Measurements from ENCODE around the gene CEMIP.

Gene CEMIP

GRCh38 chr15:80788536-80788935, 9.4 kb downstream of the CEMIP start:
- no peak for DNase-seq

- no peak for DNase-seq
Measured at GRCh38 chr15:80789296-80789695, 10.1 kb downstream of the CEMIP start.

DNA sequence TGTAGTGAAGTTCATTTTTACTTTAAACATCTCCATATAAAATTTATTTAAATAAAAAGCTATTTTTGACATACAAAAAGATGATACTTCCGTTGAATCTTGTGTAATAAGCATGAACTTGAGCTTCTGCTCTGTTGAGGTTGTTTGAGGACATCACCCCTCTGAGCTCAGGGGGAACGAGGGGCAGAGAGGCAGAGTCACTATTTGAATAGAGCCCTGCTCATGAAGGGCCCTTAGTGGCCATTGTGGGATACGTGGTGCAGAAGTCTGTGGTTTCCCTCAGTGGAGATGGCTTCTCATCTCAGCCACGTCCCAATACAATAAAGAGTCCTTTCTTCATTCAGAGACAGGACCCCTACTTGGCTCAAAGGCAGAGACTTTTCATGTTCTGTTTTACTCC, 10.6 kb downstream of the CEMIP start:
- no peak for DNase-seq

DNA sequence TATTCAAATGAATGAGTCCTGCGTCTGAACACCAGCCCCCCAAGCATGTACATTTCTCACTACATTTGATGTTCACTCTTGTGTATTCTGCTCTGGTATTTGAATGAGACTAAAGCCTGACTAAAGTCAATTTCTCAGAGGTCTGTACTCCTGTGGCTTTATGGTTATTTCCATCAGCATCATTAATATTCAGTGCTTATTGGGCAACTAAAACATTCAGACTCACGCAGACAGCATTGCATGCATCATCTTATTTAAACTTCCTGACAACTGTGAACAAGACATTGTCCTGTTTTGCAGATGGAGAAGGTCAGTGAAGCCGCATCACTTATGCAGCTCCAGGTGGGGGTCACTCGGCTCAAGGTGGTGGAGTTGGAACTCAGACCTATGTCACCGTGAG, 11.1 kb downstream of the CEMIP start:
- no peak for DNase-seq

DNA sequence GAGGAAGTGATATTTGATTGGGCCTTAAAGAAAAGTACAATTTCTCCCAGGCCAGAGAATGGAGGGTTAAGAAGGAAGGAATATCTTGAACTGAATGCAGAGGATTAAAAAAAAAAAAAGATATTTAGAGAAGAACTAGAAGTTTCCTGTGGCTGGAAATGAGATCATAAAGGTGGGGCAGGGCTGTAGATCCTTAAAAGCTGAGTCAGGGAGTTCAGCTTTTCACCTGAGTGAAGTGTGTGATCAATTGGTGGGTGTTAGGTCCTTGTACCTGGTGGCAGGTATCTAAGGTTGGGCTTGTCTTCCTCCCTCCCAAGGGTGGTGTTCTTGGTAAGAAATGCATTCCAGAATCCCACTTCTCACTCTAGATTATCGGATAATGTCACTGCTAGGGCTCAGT, 11.8 kb downstream of the CEMIP start:
- DNase-seq: no peak

- DNase-seq: no peak
Measured at GRCh38 chr15:80796407-80796806, 17.2 kb downstream of the CEMIP start.

DNA sequence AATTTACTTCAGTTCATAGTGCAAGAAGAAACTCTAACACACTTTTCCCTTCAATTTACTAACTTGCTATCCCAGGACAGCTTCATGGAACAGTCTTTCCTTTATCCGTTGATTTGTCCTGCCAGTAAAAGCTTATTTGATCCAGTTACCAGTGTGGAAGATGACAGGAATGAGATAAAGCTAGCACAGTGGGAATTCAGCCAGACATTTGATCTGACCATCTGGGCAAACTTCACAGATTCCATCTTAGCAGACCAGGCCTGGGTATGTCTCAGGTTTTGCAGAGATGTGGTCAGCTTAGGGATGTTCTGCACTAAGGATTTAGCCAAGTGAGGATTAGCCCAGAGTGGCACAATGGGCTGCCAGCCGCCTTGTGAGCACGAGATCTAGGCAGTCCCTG, 19.7 kb downstream of the CEMIP start:
- no peak for DNase-seq

DNA sequence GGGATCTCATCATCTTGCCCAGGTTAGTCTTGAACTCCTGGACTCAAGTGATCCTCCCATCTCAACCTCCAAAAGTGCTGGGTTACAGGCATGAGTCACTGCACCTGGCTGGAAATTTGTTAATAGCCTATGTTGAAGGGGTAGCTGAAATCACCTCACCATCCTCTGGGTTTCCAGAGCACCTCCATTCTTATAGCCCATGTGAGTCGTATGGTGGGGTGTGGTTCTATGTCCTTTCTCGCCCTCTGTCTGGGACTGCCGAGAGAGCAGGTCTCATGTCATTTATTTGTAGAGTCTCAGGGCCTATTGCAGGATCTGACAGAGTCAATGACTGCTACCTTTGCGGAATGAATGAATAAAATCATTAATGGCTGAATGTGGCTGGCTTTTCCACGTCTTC, 20.9 kb downstream of the CEMIP start:
- DNase-seq: no peak

DNA sequence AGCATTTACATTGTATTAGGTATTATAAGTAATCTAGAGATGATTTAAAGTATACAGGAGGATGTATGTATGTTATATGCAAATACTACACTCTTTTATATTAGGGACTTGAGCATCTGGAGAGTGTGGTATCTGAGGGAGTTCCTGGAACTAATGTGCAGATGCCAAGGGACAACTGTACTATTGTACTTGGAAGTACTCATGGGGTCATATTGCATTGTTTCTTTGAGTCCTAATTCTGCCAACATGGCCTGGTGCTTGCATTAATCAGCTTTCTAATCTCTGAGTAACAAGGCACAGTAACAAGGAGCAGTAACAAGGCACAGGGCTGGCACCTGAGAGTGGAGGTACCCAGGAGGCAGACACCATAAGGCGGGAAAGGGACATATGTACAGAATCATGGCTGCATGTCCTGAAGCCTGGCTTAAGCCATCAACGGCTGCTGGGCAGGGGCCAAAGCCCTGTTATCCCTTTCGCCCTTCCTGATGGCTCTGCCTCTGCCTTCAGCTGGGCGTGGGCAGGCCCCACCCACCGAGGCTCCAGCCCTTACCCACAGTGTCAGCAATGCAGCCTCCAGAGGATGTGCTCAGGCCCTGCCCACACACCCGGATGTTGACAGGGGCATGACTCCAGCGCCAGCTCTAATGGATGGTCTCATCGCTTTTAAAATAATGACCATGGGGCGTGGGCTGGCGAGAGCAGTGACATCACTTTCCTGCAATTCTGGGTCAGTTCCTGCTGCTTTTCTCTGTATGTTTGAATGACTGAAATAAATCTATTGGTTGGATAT, 22.9 kb downstream of the CEMIP start:
- DNase-seq: no peak

DNA sequence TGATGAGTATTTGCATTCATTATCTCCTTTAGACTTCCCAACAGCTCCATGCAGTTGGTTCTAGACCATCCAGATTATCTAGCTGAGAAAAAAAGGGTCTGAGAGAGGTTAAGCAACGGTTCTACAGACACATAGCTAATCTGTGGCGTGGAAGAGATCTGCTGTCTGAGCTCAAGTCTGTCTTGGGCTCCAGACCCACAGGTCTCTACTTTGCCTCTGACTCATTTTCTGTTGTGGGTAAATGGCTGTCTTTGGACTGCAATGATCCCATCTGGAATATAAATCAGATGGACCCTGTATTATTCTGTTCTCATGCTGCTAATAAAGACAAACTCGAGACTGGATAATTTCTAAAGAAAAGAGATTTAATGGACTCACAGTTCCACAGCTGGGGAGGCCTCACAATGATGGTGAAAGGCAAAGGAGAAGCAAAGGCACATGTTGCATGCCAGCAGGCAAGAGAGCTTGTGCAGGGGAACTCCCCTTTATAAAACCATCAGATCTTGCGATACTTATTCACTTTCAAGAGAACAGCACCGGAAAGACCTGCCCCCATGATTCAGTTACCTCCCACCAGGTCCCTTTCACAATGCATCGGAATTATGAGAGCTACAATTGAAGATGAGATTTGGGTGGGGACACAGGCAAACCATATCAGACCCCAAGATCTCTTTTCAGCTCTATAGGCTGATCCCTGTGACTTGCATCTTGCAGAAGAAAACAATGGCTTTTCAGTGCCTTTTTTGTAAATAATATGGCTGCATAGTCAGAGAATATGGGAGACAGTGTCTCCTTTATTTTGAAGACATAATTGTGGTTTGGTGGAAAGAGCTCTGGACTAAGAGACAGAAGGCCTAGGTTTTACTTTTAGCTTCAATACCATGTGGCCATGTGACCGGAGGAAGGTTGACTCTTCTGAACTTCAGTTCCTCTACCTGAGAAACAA, 24.7 kb downstream of the CEMIP start:
- DNase-seq: no peak

- no peak for DNase-seq
Measured at GRCh38 chr15:80804970-80805495, 25.9 kb downstream of the CEMIP start.

GRCh38 chr15:80811781-80812315, 32.7 kb downstream of the CEMIP start:
- no peak for DNase-seq

DNA sequence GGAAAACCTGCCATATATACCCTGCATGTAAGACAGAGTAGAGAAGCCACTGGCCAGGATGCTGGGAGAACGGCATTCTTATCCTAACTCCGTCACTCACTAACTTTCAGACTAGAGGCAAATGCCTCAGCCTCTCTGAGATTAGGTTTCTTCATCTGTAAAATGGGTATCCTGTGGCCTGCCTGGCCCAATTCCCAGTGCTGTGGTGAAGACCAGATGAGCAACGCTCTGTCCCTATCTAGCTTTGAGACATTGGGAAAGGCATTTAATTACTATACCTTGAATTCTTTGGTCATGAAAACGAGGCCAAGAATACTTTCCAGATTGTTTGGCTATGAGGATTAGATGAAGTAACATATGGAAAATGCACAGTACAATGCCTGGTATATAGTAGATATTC, 35.9 kb downstream of the CEMIP start:
- DNase-seq: no peak

DNA sequence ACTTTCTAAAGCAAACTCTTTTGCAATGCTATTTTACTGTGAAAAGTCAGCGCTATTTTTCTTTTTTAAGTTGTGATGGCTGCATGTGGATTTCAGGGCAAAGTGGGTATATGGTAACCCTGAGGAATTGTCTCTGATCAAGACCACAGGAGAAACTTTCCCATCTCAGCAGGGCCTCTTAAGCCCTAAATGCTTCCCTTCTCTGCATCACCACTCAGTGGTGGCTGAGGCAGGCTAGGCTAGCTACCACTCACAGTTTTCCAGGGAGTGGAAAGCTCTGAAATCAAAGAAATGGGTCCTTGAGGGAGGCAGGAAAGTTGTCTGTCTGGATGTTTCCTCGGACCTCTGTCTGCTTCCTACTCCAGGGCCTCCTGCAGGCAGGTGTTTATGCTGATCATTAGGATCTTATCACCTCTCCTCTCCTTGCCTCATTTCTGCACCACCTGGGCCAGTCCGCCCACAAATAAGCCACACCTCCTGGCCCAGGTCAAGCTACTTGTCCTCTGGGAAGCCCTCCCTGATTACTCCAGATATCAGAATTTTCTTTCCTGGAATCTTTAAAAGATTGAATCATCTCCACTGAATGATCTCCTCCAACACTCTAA, 37.0 kb downstream of the CEMIP start:
- no peak for DNase-seq

DNA sequence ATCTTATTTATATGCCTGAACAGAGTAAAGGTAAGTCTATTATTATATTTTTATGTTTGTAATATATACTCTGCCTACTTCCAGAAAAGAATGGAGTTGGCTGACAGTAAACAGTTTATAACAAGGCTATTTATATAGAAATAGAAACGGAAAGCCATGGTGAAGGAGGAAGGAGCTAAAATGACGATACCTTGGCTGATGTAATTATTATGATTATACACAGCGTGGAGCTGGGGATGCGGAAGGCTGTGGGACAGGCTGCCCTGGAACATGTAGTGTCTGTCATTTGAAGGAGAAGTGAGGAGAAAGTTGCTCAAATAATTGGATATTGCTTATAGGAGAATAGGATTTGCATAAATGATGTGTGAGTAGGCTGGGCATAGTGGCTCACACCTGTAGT, 37.8 kb downstream of the CEMIP start:
- DNase-seq: no peak

- DNase-seq: no peak
Measured at GRCh38 chr15:80817901-80818300, 38.7 kb downstream of the CEMIP start.

DNA sequence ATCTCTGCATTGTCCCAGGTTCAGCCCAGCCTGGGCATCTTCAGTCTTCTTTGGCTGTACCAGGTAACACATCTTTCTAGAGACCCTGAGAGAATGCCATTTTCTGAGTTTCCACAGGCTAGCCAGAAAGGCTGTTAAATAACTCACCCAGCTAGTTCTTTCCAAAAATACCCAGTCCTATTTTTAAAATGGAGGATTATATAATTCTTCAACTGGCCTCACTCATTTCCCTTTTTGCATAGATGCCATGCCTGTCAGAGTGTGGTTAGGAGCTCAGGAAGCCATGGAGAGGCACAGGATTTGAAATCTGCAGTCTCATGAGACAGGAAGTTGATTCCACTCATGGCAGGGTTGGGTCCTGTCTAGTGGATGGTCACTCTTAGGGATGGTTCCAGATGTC, 39.8 kb downstream of the CEMIP start:
- DNase-seq: no peak

GRCh38 chr15:80820092-80820491, 40.9 kb downstream of the CEMIP start:
- DNase-seq: no peak

- DNase-seq: no peak
Measured at GRCh38 chr15:80822256-80822655, 43.1 kb downstream of the CEMIP start.

- DNase-seq: no peak
Measured at GRCh38 chr15:80822676-80823075, 43.5 kb downstream of the CEMIP start.

DNA sequence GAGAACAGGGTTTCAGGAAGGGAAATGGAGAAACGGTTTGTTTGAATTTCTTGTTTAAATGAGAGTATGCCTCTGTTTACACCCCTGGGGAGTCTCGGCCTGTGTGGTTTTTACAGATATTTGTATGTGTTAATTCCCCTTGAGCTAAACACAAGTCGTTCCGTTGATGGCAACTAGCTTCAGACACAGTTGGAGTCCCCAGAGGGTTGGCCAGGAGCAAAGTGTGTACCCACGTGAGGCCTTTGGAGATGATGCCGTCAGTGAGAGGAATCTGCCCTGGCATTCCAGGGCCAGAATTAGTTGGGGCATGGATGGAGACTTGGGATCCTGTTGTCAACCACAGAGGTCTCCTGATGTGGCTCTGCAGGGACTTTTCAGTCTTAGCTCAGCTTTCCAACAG, 44.0 kb downstream of the CEMIP start:
- DNase-seq: no peak

DNA sequence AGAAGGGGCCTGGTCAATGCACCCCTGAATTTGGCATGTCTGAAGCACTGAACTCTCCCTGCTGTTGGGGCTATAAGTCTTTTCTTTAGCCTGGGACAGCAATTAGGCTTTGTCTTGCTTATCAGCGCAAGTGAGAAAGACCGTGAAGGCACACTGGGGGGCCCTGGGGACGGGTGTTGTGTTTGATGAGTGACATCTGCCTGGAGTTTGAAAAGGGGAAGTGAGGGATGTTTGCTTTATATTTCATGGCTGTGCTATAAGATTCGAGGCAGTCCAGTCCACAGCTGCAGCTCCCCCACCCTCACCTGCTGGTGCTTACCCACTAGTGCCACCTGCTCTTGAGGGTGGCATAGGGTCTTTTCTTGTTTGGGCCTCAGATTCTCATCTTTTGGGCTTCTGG, 44.8 kb downstream of the CEMIP start:
- no peak for DNase-seq
